ENCODE results near the gene ACP7.

DNA sequence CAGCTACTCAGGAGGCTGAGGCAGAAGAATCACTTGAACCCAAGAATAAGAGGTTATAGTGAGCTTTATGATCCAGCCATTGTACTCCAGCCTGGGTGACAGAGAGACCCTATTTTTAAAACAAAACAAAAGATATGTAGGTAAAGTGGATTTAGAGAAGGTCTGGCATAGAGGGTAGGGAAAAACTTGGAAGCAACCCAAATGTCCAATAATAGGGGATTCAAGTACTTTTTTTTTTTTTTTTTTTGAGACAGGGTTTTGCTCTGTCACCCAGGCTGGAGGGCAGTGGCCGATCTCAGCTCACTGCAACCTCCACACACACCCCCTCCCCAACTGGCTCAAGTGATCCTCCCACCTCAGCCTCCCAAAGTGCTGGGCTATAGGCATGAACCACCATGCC, 35.7 kb downstream of the ACP7 start:
- TF ChIP-seq, protein P1, sequence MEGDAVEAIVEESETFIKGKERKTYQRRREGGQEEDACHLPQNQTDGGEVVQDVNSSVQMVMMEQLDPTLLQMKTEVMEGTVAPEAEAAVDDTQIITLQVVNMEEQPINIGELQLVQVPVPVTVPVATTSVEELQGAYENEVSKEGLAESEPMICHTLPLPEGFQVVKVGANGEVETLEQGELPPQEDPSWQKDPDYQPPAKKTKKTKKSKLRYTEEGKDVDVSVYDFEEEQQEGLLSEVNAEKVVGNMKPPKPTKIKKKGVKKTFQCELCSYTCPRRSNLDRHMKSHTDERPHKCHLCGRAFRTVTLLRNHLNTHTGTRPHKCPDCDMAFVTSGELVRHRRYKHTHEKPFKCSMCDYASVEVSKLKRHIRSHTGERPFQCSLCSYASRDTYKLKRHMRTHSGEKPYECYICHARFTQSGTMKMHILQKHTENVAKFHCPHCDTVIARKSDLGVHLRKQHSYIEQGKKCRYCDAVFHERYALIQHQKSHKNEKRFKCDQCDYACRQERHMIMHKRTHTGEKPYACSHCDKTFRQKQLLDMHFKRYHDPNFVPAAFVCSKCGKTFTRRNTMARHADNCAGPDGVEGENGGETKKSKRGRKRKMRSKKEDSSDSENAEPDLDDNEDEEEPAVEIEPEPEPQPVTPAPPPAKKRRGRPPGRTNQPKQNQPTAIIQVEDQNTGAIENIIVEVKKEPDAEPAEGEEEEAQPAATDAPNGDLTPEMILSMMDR (IDR thresholded peaks at IDR 0.05), result no peak
- no peak for TF ChIP-seq POLR2A (IDR thresholded peaks at IDR 0.05)
- no peak for TF ChIP-seq POLR2AphosphoS5 (IDR thresholded peaks at IDR 0.05)
